Rectal smooth muscle tissue (tissue), 1 donor: ENCODE data around the gene SRGAP2.
"Not testable (repeated sequence)": the region's sequence is repeated elsewhere in the genome, so short reads cannot be mapped to it uniquely, and the experiment has no call there.

Source experiments
- H3K27ac ChIP-seq: one replicate; pipeline ENCODE4 v1.7.0; 2013; ENCODE audit warnings: low read depth, low read length, inconsistent platforms
- H3K27me3 ChIP-seq: one replicate; pipeline ENCODE4 v1.7.0; 2013; ENCODE audit warnings: low read length; ENCODE audit not compliant: control insufficient read depth, insufficient read depth
- H3K36me3 ChIP-seq: one replicate; pipeline ENCODE4 v1.7.0; 2013; ENCODE audit warnings: low read length; ENCODE audit not compliant: control insufficient read depth, insufficient read depth
- H3K4me1 ChIP-seq: one replicate; pipeline ENCODE4 v1.7.0; 2013; ENCODE audit warnings: low read length; ENCODE audit not compliant: control insufficient read depth, insufficient read depth
- H3K4me3 ChIP-seq: one replicate; pipeline ENCODE4 v1.7.0; 2013; ENCODE audit warnings: low read length
- H3K9ac ChIP-seq: one replicate; pipeline ENCODE4 v1.7.0; 2013; ENCODE audit warnings: low read length

The SRGAP2 gene

GRCh38 chr1:206203364-206204158, at the start of gene SRGAP2:
Gene SRGAP2 (plus strand): TSS chr1:206203541. CDS start chr1:206205971, 2,430 bp downstream.
- H3K27me3 ChIP-seq, H3K4me1 ChIP-seq, H3K36me3 ChIP-seq, H3K9ac ChIP-seq: not testable (repeated sequence)
- H3K4me3 ChIP-seq: peak within 1 kb of the TSS; percentile 48
- H3K27ac ChIP-seq: peak within 1 kb of the TSS; percentile 55

GRCh38 chr1:206167350-206168029, 35.9 kb upstream of the SRGAP2 start:
- H3K4me3 ChIP-seq, H3K4me1 ChIP-seq, H3K9ac ChIP-seq, H3K27ac ChIP-seq, H3K27me3 ChIP-seq, H3K36me3 ChIP-seq: not testable (repeated sequence)

GRCh38 chr1:206169794-206170193, 33.5 kb upstream of the SRGAP2 start:
- not testable (repeated sequence) for H3K27me3 ChIP-seq, H3K36me3 ChIP-seq, H3K4me3 ChIP-seq, H3K4me1 ChIP-seq, H3K9ac ChIP-seq, H3K27ac ChIP-seq

DNA sequence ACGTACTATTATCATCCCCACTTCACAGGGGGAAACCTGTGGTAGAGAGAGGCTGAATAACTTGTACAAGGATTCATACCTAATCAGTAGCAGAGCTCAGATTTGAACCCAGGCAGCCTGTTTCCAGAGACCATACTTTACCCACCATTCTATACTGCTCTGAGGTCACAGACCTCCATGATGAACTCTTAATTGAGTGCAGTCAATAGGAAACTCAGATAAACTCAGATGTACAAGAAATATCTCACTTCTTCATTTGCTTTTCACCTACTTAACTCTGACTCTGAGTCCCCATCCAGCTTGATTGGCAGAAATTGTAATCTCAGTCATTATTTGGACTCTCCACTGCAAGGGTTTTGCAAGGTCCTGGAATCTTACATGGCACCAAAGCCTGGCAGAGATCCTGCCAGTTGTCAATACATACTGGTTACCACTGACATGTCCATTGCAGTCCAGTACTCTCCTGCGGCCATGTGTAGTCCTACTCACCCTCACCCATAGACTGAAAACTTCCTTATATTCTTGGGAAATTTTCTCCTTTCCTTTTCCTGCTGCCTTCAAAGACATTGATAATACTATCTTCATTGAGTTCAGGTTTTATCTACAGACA, 30.1 kb upstream of the SRGAP2 start:
- not testable (repeated sequence) for H3K4me1 ChIP-seq, H3K9ac ChIP-seq, H3K27ac ChIP-seq, H3K4me3 ChIP-seq, H3K36me3 ChIP-seq, H3K27me3 ChIP-seq

GRCh38 chr1:206174182-206174868, 29.0 kb upstream of the SRGAP2 start:
- H3K27me3 ChIP-seq, H3K4me3 ChIP-seq, H3K4me1 ChIP-seq, H3K36me3 ChIP-seq, H3K27ac ChIP-seq, H3K9ac ChIP-seq: not testable (repeated sequence)

- not testable (repeated sequence) for H3K27ac ChIP-seq, H3K4me3 ChIP-seq, H3K4me1 ChIP-seq, H3K36me3 ChIP-seq, H3K9ac ChIP-seq, H3K27me3 ChIP-seq
Measured at GRCh38 chr1:206175459-206176113, 27.8 kb upstream of the SRGAP2 start.

DNA sequence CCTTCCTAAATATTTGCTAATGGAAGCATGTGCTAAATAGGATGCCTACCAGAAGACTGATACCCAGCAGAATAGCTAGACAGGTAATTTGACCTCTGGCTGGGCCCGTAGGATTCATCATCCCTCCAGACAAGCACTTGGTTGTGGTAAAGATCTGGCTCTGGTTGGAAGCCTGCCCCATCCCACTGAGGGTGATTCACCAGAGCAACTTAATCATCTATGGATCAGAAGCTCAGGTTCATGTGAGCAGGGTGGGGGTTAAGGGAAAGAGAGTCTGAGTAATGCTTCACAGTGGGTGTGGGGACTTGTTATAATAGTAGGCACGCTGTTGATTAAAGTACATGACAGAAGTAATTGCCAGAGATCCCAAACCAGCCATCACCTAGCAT, 27.2 kb upstream of the SRGAP2 start:
- not testable (repeated sequence) for H3K36me3 ChIP-seq, H3K27me3 ChIP-seq, H3K27ac ChIP-seq, H3K4me3 ChIP-seq, H3K9ac ChIP-seq, H3K4me1 ChIP-seq

GRCh38 chr1:206178061-206178989, 25.0 kb upstream of the SRGAP2 start:
- H3K4me3 ChIP-seq, H3K27me3 ChIP-seq, H3K27ac ChIP-seq, H3K9ac ChIP-seq, H3K4me1 ChIP-seq, H3K36me3 ChIP-seq: not testable (repeated sequence)

DNA sequence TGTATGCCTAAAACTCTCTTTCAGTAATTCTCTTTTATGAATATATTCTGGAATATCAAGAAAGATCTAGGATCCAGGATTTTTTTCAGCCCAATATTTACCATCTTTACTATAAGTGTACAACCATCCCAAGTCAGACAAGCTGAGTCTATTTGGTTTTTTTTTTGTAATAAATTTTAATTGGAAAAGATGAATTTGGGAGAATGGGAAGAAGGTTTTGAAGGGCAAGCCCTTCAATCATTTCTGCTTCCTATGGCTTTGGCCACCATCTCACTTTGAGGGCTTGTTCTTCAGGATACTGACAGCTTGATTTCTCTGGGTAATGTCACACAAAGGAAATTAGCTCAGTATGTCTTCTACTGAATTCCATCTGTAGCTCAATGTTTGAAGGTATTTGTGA, 23.7 kb upstream of the SRGAP2 start:
- H3K4me1 ChIP-seq, H3K27me3 ChIP-seq, H3K27ac ChIP-seq, H3K4me3 ChIP-seq, H3K36me3 ChIP-seq, H3K9ac ChIP-seq: not testable (repeated sequence)

DNA sequence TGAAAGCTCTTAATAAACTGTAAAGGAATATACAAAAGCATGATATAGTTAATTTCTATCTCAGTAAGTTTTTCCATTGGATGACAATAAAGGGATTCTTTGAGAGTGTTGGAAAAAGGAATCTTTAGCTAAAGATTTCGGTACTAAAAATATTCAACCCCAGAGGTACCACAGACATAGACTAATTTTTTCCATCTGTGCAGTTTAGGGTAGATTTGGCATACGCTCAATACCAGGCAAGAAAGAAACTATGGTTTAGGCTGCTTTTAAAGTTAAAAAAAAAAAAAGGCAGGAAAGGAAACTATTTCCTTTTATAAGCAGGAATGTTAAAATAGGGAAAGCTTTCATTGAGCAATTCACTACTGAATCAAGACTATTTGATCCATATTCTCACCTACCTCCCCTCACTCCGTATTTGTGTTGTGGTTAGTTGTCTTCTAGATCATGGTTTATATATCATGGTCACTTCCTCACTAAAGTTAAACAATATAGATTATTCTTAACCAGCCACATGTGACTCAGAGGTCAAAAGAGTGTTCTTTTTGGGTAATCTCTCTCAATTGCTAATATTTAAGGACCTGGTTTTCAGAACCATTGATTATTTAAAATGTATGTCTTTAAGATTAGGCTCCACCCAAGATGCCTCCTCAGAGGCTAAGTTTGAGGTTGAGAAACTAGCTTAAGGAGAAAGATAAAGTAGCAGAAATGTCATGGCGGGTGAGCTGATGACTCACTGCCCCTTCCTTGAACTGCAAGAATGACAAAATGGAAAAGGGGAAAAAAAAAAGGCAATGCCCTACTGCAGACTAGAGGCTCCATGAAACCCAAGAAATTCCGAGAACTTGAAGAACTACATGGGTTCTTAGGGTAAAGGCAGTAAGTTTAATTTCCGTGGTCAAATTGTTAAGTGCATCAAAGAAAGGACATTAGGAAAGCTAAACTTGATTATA, 20.7 kb upstream of the SRGAP2 start:
- H3K9ac ChIP-seq, H3K36me3 ChIP-seq, H3K4me3 ChIP-seq, H3K27ac ChIP-seq, H3K4me1 ChIP-seq, H3K27me3 ChIP-seq: not testable (repeated sequence)

- H3K36me3 ChIP-seq, H3K27ac ChIP-seq, H3K4me3 ChIP-seq, H3K27me3 ChIP-seq, H3K4me1 ChIP-seq, H3K9ac ChIP-seq: not testable (repeated sequence)
Measured at GRCh38 chr1:206183788-206184187, 19.6 kb upstream of the SRGAP2 start.
